SW 1271 (cell line): ENCODE data around the gene AGBL1.
A peak's percentile ranks its signal among the peaks of the same experiment; 100 is the strongest.
"Not testable (repeated sequence)": the region's sequence is repeated elsewhere in the genome, so short reads cannot be mapped to it uniquely, and the experiment has no call there.

Source experiments
- DNase-seq, 2 experiments: peaks; one replicate each; lab custom pipeline; 2025; lab: John Stamatoyannopoulos, UW

The AGBL1 gene

DNA sequence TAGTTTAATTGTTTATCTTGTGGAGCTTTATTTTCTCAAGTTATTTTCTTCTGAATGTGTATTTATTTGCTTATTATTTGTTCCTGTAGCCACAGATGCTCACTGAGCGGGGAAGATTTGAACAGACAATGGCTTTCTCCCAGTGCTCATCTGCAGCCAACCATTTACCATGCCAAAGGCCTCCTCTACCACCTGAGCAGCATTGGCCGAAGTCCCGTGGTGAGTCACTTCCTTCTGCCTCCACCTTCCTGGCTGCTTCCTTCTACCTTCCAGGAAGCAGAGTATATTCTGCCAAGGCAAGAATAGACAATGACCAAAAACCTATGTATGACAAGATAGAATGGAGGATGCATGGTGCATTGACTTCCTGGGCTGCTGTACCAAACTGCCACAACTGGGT lies 443.1 kb downstream of the AGBL1 start:
- no peak for DNase-seq

DNA sequence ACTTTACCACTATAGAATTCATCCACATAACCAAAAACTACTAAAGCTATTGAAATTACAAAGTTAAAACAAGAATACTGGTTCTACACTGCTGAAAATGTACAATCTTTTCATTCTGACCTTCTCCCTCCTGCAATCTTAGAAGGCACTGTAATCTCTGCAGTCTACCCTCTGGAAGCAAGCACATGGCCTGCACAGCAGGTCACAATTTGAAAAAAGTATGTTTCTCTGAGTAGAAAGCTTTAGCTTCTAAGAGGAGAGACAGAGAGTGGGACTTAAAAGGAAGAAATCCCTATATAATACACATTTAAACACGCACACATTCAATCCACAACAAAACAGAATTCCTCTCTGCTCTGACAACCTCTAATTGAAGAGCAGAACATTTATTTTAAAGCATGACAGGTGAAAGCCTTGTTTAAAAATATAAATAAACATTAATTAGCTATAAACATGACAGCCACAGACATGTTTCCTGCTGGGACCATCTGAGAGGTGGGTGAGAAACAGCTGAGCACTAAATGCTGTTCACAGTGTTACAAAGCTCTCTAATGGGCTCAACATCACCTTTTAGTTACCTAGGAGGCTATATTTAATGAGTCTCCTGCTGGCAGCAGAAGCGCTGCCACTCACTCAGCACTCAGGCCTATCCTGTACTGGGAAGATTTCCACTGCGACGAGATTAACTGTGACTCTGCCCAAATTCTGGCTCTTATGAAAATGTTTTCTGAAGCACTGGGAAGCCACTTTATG lies 447.4 kb downstream of the AGBL1 start:
- DNase-seq, result no peak

DNA sequence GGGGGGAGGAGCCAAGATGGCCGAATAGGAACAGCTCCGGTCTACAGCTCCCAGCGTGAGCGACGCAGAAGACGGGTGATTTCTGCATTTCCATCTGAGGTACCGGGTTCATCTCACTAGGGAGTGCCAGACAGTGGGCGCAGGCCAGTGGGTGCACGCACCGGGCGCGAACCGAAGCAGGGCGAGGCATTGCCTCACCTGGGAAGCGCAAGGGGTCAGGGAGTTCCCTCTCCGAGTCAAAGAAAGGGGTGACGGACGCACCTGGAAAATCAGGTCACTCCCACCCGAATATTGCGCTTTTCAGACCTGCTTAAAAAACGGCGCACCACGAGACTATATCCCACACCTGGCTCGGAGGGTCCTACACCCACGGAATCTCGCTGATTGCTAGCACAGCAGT lies 448.4 kb downstream of the AGBL1 start:
- not testable (repeated sequence) for DNase-seq

DNA sequence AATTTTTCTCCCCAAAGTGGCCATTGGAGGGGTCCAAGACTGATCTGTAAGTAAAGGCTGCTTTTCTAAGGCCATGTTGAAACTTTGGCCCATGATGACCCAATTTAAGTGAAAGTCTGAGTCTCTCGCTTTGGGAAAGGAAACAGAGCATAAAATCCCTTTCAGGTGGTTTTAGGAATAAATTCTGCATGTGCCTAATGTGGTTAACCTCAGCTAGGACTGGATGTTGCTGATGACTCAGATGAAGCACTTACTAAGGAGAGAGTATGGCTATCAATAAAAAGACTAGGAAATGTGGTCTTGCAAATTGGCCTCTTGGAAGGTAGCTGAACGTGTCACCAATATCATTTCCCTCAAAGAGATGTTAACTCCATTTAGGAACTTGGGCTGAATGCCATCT lies 458.5 kb downstream of the AGBL1 start:
- DNase-seq, result no peak

DNA sequence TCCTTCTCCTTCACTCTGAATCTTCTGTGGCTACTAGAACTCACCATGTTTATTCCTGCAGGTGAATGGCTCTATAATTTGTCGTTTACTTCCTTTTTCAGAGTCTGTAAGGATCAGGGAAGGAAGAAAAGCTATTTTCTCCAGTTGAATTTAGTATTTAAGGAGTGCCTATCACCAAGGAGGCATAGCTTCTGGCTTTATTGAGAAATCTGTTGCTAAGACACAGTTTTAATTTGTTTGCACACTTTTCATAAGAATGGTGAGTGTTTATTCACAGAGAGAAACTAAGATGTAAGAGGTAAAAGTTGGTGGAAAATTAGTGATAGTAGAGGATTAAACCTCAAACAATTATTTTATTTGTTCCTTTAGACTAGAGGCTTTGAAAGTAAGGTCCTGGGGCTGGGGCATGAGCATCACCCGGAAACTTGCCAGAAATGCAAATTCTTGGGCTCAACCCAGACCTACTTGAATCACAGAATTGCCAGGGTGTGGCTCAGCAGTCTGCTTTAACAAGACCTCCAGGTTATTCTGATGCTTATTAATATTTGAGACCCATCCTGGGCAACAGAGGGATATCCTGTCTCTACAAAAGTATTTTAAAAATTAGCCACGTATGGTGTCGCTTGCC lies 461.3 kb downstream of the AGBL1 start:
- DNase-seq, result no peak

DNA sequence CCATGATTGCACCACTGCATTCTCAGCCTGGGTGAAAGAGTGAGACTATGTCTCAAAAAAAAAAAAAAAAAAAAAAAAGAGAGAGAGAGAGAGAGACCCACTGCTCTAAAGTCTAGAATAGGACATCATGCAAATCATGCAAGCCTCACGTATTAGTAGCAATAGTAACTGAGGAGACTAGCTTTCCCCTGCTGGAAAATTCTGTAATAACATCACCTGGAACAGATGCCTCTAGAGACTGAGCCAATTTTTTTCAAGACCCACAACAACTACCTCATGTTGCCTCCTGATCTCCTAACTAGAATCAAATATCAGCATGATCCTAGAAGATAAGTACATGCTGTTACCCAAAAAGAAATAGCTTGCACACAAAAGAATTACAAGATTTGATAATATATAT lies 461.9 kb downstream of the AGBL1 start:
- DNase-seq, result no peak

DNA sequence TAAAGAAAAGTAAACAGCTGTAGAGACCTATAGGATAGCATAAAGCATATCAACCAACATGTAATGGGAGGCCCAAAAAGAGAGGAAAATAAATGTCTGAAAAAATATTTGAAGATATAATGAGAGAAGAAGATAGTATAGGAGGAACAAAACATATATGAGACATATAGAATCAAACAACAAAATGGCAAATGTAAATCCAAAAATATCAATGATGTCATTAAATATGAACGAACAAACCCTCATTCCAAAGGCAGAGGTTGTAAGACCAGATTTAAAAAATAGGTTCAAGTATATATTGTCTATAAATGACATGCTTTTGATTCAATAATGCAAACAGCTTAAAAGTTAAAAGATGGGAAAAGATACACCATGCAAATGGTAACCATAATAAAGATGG lies 470.4 kb downstream of the AGBL1 start:
- DNase-seq, result no peak

DNA sequence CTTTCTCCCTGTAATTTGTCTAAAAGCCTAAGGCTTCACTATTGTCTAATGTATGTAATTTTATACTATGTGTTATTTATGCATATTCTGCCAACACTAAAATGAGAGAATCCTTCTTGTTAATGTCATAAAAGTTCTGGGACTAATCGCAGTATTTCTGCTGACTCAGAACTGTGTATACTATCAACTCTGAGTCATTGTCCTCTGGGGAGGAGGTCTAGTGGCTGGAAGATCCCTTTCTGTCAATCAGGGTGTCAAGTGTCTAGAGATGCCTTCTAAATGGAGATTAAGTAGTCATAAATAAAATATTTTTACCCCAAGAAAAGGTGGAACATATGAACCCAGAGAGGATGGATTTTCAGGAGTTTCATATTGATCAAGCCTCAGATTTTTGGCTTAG lies 473.4 kb downstream of the AGBL1 start:
- peak in 1 of 2 experiments; percentile 6 for DNase-seq

DNA sequence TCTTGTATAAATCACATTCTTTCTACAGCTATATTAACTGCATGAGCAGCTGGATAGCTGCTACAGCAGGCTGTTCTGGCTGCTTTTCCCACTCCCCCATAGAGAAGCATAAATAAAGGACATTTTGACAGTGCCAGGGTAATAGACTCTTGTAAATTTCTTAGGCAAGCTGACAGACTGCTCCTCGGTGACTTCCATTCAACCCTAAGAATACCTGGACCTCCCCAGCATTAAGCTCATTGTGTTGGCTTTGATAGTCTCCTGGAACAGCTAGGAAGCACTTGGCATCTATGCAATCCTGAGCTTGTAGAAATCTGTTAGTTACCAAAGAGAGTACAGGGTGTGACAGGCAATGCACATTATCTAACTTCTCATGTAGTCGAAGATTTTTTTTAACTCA lies 475.4 kb downstream of the AGBL1 start:
- DNase-seq, result no peak

DNA sequence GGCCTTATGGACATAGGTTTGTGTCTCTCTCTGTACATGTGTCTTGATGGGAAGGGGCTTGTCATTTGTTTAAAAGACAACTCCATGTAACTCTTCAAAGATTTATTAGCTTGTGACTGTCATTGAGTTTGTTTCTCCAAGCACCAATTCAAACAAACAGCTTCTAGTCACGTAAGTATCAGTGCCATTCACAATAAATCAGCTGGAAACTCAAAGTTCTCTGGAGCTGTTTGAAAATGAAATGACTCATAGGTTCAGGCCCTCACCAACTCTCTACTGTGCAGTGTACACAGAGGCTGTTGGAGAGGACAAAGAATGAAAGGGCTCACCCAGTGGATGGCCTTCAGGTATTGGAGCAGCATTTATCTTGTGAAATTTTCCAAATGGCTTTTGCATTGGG lies 476.3 kb downstream of the AGBL1 start:
- DNase-seq, result no peak

DNA sequence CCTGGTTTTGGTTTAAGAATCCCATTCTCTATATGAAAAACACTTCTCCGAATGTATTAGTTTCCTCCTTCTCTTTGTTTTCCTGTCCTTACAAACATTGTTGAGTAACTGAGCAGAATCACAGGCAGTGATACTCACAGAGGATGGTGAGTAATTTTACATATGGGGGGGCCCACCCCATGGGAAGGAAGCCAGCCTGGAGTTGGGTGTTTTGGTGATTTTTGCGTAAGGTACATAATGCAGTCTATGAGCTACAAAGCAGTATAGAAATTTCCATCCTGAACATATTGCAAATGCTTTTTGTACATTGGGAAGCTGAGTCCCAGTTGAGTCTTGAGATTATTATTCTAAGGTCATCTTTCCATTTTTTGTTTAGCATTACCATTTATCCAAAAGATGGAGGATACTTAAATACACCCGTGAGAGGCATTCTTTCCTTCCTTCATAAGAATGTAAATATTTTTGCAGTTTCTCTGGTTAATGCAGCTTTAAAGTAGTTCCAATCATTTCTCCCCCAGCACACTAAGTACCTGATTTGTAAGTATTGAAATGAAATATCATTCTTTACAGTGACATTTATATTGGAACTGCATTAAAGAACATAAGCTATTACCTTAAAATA lies 476.8 kb downstream of the AGBL1 start:
- DNase-seq, result no peak

DNA sequence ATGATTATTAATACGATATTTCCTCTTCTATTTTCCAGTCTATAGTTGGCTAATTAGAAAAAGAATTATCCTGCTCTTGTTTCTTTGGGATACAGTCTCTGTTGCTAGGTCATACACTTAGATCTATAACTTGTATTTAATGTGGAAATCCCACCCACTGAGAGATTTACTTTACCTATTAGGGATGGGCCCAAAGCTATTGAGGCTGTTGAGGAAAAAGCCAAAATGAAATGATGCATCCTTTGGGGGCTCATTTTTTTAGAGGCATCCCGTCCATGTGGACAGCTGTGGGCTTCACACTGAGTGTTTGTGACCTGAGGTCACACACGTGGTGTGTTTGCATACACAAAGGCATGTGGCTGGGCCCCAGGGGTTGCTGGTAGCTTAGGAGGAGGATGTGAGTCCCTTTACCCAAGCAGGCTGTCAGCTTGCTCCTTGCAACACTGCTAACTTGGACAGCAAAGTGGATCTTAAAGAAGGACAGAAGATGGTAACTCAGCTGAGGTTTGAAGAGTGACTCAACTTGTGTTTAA lies 477.4 kb downstream of the AGBL1 start:
- DNase-seq, result no peak

DNA sequence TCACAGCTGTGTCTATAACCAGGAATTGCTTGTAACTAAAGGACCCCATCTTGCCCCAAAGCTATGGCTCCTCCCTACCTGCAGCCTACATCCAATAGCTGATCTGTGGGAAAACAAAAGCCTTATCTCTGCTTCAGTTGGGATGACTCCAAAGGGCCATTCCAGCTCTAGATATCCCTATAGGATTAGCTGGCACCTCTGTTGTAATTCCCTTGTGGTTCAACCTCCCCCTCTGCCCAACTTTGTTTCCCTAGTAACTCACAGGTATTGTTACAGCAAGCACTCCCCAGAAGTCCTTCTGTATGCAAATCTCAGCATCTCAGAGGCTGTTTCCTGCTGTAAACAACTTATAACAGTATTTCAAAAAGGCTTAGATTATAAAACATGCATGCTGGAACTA lies 478.6 kb downstream of the AGBL1 start:
- DNase-seq, result no peak

DNA sequence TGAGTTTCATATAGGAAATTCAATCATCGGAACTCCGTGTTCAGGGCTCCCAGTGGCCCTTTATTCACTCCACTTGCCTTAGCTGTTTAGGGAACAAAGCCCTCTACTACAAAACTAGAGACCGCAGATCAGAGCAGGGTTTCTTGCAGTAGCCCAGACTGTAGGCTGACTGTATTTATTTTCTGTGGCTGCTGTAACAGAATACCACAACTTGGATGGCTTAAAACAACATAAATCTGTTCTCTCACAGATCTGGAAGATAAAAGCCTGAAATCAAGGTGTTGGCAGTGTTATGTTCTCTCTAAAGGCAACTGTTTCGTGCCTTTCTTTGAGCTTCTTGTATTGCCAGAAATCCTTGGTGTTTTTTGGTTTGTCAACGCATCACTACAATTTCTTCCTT lies 479.0 kb downstream of the AGBL1 start:
- no peak for DNase-seq

DNA sequence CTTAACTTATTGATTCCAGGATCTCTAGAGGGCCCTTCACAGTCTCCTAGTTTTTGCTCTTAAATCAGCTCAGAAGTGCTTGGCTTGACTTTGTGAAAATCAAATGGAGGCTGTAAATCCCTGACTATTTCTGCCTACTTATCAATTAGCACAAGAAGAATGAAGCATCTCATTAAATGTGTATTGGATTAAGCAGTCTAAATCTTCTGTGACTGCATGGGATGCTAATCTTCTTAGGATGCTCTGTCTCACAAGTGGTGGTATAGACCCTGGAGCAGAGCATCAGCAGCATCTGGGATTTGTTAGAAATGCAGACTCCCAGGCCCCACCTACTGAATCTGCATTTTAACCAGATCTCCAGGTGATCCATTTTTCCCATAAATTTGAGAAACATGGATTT lies 488.7 kb downstream of the AGBL1 start:
- DNase-seq, result no peak

DNA sequence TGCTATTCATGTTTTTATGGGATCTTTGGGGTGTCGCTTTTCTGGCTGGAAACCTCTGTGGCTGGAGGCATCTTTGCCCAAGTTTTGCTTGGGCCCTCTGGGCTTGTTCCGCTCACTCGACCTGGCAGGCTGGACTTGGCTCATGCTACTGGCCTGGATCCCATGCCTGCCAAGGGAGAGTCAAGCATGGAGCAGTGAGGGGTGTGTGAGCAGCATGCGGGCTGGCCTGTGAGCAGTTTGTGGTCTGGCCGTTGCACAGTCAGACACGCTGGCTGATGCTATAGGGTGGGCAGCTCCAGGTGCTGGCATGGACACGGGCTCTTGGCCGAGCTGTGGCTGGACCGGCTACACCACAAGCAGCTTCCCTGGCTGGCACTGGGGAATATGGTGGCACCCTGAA lies 491.1 kb downstream of the AGBL1 start:
- DNase-seq, result no peak

DNA sequence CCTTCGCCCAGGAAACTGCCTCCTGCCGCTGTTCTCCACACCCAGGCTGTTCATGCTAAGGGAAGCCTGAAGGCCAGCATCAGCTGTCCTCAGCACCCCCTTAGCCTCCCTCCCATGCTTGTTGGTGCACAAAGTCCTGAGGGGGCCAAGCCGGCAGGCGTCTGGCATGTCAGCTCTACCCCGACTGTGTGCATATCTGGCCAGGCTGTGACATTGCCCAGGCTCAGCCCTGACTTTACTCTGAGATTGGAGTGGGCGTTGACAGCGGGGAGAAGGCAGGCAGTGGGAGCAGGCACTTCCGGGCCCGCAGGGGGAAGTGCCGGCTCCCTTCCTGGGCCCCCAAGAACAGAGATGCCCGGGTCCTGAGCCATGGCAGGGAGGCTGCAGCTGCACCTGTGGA lies 492.2 kb downstream of the AGBL1 start:
- DNase-seq, result no peak

DNA sequence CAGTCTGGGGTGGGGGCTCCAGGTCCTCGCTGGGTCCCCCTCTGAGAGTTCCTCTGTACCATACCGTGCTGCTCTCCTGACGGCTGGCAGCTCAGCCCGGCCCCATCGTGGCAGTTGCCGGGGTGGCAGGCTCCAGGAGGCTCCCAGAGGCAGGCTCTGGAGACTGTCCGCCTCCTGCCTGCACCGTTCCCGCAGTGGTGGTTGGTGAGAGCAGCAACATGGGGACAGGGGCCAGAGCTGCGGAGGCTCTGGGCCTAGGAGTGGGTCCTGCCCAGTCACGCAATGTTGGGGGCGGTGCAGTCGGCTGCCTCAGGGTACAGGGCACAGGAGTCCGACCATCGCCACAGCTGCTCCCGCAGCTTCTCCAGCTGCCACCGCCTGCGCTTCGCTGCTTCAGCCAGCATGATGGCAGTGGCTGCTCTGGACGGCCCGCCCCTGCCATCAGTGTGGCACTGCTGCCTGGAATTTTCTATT lies 492.7 kb downstream of the AGBL1 start:
- DNase-seq, result no peak

DNA sequence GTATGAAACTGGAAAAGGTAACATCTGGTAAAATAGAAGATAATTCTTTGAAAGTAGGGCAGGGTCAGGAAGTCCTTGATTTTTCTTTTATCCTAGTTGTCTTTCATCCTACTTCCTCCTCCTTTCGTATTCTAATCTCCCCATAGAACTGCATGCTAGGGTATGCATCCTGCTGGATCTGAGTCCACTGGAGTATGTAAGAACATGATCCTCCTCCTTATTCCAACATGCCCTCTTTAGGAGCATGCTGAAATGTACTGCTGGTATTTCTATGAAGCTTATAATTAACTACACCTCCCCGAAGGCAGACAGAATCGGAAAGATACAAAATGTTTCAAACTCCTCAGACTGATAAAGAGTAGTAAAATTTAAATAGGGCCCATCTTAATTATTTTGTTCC lies 493.8 kb downstream of the AGBL1 start:
- no peak for DNase-seq

DNA sequence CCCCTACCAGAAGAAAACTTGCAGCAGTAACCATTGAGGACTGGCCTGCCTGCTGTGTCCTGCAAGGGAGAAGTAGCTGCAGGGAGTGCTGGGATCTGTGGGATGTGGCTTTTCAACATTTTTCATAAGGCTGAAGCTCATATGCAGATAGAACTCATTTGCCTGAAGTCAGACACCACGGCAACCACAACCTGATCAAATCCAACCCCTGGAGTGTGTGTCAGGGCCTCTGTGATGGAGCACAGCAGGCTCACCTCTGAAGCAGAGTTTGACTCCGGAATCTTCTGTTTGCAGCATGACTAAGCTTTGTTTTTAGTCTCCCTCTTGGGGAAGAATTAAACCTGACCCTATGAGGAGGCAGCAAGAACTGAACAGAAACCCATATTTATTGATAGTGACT lies 508.7 kb downstream of the AGBL1 start:
- DNase-seq, result no peak

DNA sequence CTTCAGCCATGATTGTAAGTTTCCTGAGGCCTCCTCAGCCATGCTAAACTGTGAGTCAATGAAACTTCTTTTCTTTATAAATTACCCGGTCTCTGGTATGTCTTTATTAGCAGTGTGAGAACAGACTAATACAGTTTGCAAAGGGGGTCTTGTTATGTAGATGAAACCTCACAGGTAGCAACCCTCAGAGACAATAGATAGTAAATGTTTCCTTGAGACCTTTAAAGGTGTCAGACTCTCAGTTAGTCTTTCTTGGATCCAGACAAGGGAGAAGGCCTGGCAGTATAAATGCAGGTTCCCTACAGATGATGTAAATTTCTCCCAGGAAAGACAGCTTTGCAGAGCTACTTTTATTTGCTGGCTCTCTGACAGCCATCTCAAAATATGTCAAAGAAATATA lies 510.8 kb downstream of the AGBL1 start:
- DNase-seq, result no peak

DNA sequence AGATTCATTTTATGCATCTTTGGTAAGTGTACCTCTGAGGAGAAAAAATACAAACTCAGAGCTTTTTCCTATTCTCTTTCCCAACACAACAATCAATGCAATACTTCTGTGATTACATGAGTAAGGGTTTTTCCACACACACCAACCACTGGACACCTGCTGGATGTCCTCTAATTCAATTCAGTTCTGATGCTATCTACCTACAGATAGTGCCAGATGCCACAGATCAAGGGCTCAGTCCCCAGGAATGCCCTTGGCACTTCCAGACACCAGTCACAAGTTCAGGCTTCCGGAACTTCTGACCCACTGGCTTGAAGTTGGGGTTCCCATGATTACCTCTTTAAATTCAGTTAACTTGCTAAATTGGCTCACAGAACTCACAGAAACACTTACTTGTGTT lies 511.5 kb downstream of the AGBL1 start:
- DNase-seq, result no peak
